Activated CD4-positive, alpha-beta T cell treated with anti-CD3 and anti-CD28 coated beads, Interleukin-2, amount 10 ng/mL, durations not matched to agents 24 days and 14 days (primary cell): Measurements from ENCODE around the gene SIMC1. TPM values are rescaled to one million over a fixed set of nuclear protein-coding genes. Genes with fewer than 3 reads are reported as not detected.

Source experiments
- DNase-seq: peaks from one replicate; pipeline ENCODE4 v3.0.0; 2022
- H3K27ac Mint-ChIP-seq: one replicate; pipeline ENCODE4 v1.8.0; 2022; ENCODE audit warnings: mild to moderate bottlenecking, mixed read lengths
- H3K27me3 Mint-ChIP-seq: one replicate; pipeline ENCODE4 v1.8.0; 2022; ENCODE audit warnings: mixed read lengths
- H3K36me3 Mint-ChIP-seq: one replicate; pipeline ENCODE4 v1.8.0; 2022; ENCODE audit warnings: low read depth, mild to moderate bottlenecking, mixed read lengths
- H3K4me1 Mint-ChIP-seq: one replicate; pipeline ENCODE4 v1.8.0; 2021; ENCODE audit warnings: mixed read lengths
- H3K4me3 Mint-ChIP-seq: one replicate; pipeline ENCODE4 v1.8.0; 2022; ENCODE audit warnings: mild to moderate bottlenecking, moderate library complexity, mixed read lengths
- H3K9me3 Mint-ChIP-seq: one replicate; pipeline ENCODE4 v1.8.0; 2021; ENCODE audit warnings: mixed read lengths
- intact Hi-C: fragments of 100-400 bp; cut with micrococcal nuclease; formaldehyde crosslinking; loops from one replicate; pipeline ENCODE4 v1.15.1; 2023
- total RNA-seq: library from RNA; stranded (reverse); gene quantifications from 2 replicates; pipeline ENCODE4 v1.2.3, GENCODE V29; 2022

The SIMC1 gene
- total RNA-seq, 1 donor from 2014 or later: 37.0 TPM

DNA sequence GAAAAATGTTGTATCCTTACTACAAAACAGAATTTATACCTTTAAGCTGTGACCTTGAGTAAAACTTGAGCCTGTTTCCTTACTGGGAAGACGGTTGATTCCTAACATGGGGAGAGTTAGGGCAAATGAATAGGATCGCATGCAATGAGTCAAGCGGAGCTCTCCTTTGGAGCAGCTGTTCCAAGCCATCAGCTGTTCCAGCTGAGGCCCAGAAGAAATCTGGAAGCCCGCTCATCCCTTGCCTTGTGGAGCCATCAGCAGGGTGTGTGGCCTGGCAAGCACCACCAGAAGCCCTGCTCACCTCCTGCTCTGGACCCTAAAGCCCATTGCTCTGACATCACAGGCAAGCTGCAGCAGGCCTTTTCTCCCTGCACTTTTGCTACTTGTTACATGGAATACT is 115.3 kb downstream of the SIMC1 start:
- Mint-ChIP-seq H3K36me3 (peaks cover 68% of the 10 kb centered on the region), H3K4me1 (peaks cover 9% of the 10 kb centered on the region), H3K27ac (no peak overlapping the region), H3K4me3 (no peak overlapping the region), H3K27me3 (no peaks in the 10 kb centered on the region), H3K9me3 (no peaks in the 10 kb centered on the region)
- intact Hi-C loops: no loop called here
- no peak for DNase-seq

DNA sequence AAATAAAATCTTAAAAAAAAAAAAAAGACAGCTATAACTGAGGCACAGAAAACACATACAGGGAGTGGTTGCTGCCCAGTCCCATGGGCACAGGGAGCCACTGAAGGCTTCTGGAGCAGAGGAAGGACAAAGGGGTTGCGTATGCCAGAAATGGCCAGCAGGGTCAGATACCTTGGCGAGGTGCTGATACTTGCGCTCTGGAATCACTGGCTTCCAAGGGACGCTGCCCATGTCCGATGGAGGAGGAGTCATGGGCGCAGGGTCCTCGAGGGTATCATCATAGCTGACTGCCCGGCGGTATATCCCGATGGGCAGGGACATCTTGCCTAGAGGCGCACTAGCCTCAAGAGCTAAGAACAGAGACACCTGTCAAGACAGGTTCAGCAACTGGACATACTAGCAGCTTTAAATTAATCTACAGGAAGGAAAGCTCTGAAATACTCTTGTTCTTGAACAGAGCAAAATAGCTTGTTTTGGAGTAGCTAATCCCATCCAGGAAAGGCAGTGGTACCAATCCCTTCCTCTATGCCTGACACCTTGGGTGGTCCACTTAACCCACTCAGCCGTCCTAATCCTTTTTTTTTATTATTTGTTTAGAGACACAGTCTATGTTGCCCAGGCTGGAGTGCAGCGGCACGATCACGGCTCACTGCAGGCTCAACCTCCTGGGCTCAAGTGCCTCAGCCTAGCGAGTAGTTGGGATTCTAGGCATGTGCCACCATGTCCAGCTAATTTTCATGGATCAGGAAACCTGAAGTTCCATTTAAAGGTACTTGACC is 117.4 kb downstream of the SIMC1 start:
- no peaks in the 10 kb centered on the region for H3K9me3 Mint-ChIP-seq
- DNase-seq: no peak
- H3K27ac Mint-ChIP-seq: no peak overlapping the region
- intact Hi-C loops: no loop called here
- H3K4me1 Mint-ChIP-seq: peaks cover 14% of the 10 kb centered on the region
- no peak overlapping the region for H3K4me3 Mint-ChIP-seq
- H3K36me3 Mint-ChIP-seq: peaks cover 57% of the 10 kb centered on the region
- no peaks in the 10 kb centered on the region for H3K27me3 Mint-ChIP-seq

DNA sequence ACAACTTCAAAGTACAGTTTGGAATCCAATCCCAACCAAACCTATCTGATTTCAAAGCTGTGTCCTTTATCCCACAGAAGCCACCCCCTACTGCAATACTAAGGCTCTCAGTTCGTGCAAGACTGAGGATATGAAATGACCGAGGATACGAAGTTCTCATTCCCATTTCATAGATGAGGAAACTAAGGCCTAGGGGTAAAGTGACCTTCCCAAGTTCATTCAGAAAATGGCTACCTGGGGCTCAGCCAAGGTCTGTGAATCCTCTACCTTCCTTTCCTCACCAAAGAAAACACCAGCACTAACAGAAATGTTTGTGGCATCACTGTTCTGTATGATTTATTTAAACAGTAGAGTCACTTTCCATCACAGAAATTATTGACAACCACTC is 117.9 kb downstream of the SIMC1 start:
- Mint-ChIP-seq H3K4me1 (peaks cover 14% of the 10 kb centered on the region), H3K27ac (no peak overlapping the region), H3K4me3 (no peak overlapping the region), H3K27me3 (no peaks in the 10 kb centered on the region), H3K9me3 (no peaks in the 10 kb centered on the region), H3K36me3 (peaks cover 53% of the 10 kb centered on the region)
- no peak for DNase-seq
- intact Hi-C loops: no loop called here

DNA sequence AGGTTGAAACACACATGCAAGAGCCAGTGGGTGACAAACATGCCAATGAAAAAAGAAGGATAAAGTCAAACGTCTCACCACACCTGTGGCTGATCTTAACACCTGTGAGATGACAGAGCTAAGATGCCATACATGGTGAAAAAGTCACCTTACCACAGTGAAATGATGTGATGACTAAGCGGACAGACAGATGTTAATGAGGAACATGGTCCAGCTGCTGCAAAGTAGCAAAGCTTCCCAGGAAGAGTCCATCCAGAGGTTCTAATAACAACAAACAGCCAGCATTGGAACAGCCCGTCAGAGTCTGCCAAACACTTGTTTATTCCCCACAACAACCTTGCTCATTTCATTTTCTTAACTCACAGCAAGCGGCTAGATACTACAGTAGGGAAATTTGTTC is 121.4 kb downstream of the SIMC1 start:
- Mint-ChIP-seq H3K9me3 (no peaks in the 10 kb centered on the region), H3K27ac (peak overlapping the region; percentile 75), H3K36me3 (peaks cover 28% of the 10 kb centered on the region), H3K4me1 (peaks cover 19% of the 10 kb centered on the region), H3K27me3 (no peaks in the 10 kb centered on the region), H3K4me3 (peak overlapping the region; percentile 96)
- no peak for DNase-seq
- intact Hi-C loops: loop anchor here (2.0 kb wide), 2 partner anchors 89 to 125 kb away; partner anchors contain the start of gene FAF2

- Mint-ChIP-seq H3K4me3 (peak overlapping the region; percentile 96), H3K9me3 (no peaks in the 10 kb centered on the region), H3K27me3 (no peaks in the 10 kb centered on the region), H3K27ac (peak overlapping the region; percentile 93), H3K36me3 (peaks cover 24% of the 10 kb centered on the region), H3K4me1 (peaks cover 19% of the 10 kb centered on the region)
- no peak for DNase-seq
- intact Hi-C loops: loop anchor here (1.0 to 2.0 kb wide), 3 partner anchors 27 to 126 kb away; partner anchors contain the start of genes FAF2, HIGD2A and NOP16
Observed at GRCh38 chr5:176360894-176361436, 122.7 kb downstream of the SIMC1 start.

DNA sequence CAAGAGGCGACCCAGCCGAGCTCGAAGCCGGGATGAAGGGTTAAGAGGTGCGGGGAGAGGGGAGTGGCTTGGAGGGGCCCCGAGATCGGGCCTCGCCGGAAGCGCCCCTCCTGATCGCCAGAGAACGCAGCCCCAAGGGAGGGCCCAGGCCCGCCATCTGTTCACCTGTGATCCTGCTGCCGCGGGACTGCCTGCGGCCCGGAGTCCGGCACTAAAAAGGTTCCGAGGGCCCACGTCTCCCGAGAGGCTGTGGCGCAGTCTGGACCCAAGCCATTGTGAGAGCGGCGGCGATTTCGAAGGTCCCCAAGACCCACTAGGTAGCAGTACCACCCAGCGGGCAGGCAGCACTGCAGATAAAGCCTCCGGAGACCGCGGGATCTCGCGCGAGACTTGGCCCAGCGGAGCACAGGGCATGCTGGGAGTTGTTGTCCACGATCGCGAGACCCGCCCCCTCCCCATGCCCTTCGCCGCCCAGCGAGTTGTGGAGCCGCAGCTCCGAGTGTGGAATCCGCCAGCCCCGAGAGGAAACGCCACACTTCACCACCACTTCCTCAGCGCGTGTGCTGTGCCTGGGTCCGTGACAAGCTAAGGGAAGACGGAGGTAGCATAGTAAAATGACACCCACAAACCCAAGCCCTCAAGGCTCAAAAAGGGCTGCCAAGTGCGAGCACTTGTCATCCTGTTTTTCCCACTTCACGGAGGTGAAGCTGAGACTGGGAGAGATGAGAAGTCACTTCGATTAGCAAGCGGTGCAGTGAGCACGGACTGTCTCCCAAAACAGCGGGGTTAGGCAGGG is 123.4 kb downstream of the SIMC1 start, which contains the start of gene KIAA1191:
Gene KIAA1191, minus strand, starts transcription at position 328 of the 796 bp plus-strand sequence. CDS start 2,256 bp downstream, outside the sequence.
- Mint-ChIP-seq H3K36me3 (peaks cover 24% of the 10 kb centered on the region), H3K27me3 (no peaks in the 10 kb centered on the region), H3K27ac (peak within 1 kb of the TSS; percentile 93), H3K4me1 (peaks cover 21% of the 10 kb centered on the region), H3K9me3 (no peaks in the 10 kb centered on the region), H3K4me3 (peak within 1 kb of the TSS; percentile 96)
- peak; percentile 98 for DNase-seq
- intact Hi-C loops: loop anchor here (1.0 to 2.0 kb wide), 3 partner anchors 27 to 127 kb away; partner anchors contain the start of genes FAF2, HIGD2A and NOP16

GRCh38 chr5:176362233-176362490 is 123.9 kb downstream of the SIMC1 start:
- DNase-seq: no peak
- intact Hi-C loops: no loop called here
- H3K9me3 Mint-ChIP-seq: no peaks in the 10 kb centered on the region
- H3K4me3 Mint-ChIP-seq: peak overlapping the region; percentile 96
- H3K27me3 Mint-ChIP-seq: no peaks in the 10 kb centered on the region
- H3K36me3 Mint-ChIP-seq: peaks cover 27% of the 10 kb centered on the region
- peak overlapping the region; percentile 55 for H3K27ac Mint-ChIP-seq
- peaks cover 23% of the 10 kb centered on the region for H3K4me1 Mint-ChIP-seq

- H3K9me3 Mint-ChIP-seq: no peaks in the 10 kb centered on the region
- no peaks in the 10 kb centered on the region for H3K27me3 Mint-ChIP-seq
- intact Hi-C loops: loop anchor here (1.0 to 2.0 kb wide), 2 partner anchors 23 to 172 kb away; partner anchors contain the start of genes HIGD2A, NOP16 and RNF44
- peak overlapping the region; percentile 78 for H3K27ac Mint-ChIP-seq
- H3K4me1 Mint-ChIP-seq: peaks cover 15% of the 10 kb centered on the region
- peak overlapping the region; percentile 80 for H3K4me3 Mint-ChIP-seq
- DNase-seq: no peak
- H3K36me3 Mint-ChIP-seq: peaks cover 23% of the 10 kb centered on the region
Observed at GRCh38 chr5:176364765-176365350, 126.6 kb downstream of the SIMC1 start.

GRCh38 chr5:176365351-176366231 is 127.4 kb downstream of the SIMC1 start, which contains the start of gene ARL10:
TSS of gene ARL10 (plus strand) at chr5:176365487. CDS start at chr5:176365564, 77 bp downstream.
- Mint-ChIP-seq H3K27me3 (no peaks in the 10 kb centered on the region), H3K27ac (peak within 1 kb of the TSS; percentile 78), H3K36me3 (peaks cover 26% of the 10 kb centered on the region), H3K9me3 (no peaks in the 10 kb centered on the region), H3K4me3 (peak within 1 kb of the TSS; percentile 80), H3K4me1 (peaks cover 15% of the 10 kb centered on the region)
- intact Hi-C loops: loop anchor here (1.0 to 2.0 kb wide), 2 partner anchors 23 to 171 kb away; partner anchors contain the start of genes HIGD2A, NOP16 and RNF44
- DNase-seq: peak; percentile 89

- Mint-ChIP-seq H3K27me3 (no peaks in the 10 kb centered on the region), H3K4me1 (peaks cover 15% of the 10 kb centered on the region), H3K9me3 (no peaks in the 10 kb centered on the region), H3K4me3 (peak overlapping the region; percentile 80), H3K36me3 (peaks cover 29% of the 10 kb centered on the region), H3K27ac (peak overlapping the region; percentile 70)
- intact Hi-C loops: no loop called here
- no peak for DNase-seq
Observed at GRCh38 chr5:176366232-176366894, 128.1 kb downstream of the SIMC1 start.

DNA sequence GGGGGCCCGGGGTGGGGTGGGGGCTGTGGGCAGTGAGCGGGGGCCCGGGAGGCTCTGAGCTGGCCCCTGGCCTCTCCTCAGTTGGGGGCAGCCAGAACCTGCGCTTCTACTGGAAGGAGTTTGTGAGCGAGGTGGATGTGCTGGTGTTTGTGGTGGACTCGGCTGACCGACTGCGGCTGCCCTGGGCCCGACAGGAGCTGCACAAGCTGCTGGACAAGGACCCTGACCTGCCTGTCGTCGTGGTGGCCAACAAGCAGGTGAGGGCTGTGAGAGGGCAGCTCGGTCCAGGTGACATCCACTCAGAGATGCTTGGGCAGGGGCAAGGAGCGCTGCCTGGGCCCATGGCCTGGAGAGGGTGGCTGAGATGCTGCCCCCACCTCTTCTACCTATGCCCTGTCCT is 130.5 kb downstream of the SIMC1 start:
- Mint-ChIP-seq H3K4me1 (peaks cover 10% of the 10 kb centered on the region), H3K36me3 (peaks cover 33% of the 10 kb centered on the region), H3K27ac (no peak overlapping the region), H3K4me3 (no peak overlapping the region), H3K9me3 (no peaks in the 10 kb centered on the region), H3K27me3 (no peaks in the 10 kb centered on the region)
- intact Hi-C loops: no loop called here
- DNase-seq: no peak

DNA sequence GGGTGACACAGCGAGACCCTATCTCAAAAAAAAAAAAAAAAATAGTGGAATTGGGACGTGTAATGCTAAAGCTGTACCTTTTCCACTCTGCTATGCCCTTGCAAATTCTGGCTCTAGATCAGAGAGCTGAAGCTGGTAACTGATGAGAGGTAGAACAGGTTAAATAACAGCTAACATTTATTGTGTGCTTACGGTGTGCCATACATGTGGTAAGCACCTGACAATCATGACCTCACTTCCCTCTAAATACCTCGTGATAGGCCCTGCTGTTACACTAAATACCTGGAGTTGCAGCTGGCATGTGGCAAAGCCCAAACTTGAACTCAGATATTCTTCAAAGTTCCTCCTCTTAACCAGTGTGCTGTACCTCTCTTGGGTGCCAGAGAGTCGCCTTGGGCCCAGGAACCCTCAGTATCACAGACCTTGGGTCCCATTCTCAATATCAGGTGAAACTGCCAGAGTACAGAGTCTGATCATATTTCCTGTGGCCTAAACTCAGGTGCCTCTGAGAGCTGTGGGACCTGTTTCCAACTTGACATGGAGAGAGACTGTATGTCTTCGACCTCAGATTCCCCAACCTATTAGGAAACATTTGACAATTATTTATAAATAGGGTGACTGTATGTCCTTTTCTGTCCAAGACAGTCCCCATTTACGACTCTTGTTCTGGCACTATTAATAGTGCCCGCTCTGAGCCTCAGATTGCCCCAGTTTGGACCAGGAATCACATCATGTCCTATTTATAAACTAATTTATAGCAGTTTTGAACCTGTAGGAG is 131.9 kb downstream of the SIMC1 start:
- H3K27ac Mint-ChIP-seq: no peak overlapping the region
- H3K4me3 Mint-ChIP-seq: no peak overlapping the region
- peaks cover 10% of the 10 kb centered on the region for H3K4me1 Mint-ChIP-seq
- H3K36me3 Mint-ChIP-seq: peaks cover 33% of the 10 kb centered on the region
- intact Hi-C loops: no loop called here
- no peak for DNase-seq
- H3K9me3 Mint-ChIP-seq: no peaks in the 10 kb centered on the region
- H3K27me3 Mint-ChIP-seq: no peaks in the 10 kb centered on the region
